Activated CD4-positive, alpha-beta T cell treated with anti-CD3 and anti-CD28 coated beads, Interleukin-2, amount 50 U/mL, for 1 hour (primary cell): ENCODE measurements around the gene CCDC33.
"Not testable (repeated sequence)": the region's sequence is repeated elsewhere in the genome, so short reads cannot be mapped to it uniquely, and the experiment has no call there.

Experiments
- DNase-seq: peaks from one replicate; pipeline ENCODE4 v3.0.0-alpha.2; 2020

Gene CCDC33

GRCh38 chr15:74338676-74339075 is 102.5 kb downstream of the CCDC33 start:
- DNase-seq: no peak

GRCh38 chr15:74339371-74339770 is 103.2 kb downstream of the CCDC33 start:
- DNase-seq: no peak

- DNase-seq: no peak
These were observed 104.0 kb downstream of the CCDC33 start for GRCh38 chr15:74340150-74340549.

- DNase-seq: no peak
These were observed 107.1 kb downstream of the CCDC33 start for GRCh38 chr15:74343127-74343796.

GRCh38 chr15:74343797-74344127 is 107.6 kb downstream of the CCDC33 start:
- DNase-seq: no peak

- no peak for DNase-seq
These were observed 108.9 kb downstream of the CCDC33 start for GRCh38 chr15:74345051-74345450.

- no peak for DNase-seq
These were observed 111.7 kb downstream of the CCDC33 start for GRCh38 chr15:74347757-74348250.

GRCh38 chr15:74349241-74349778 is 113.2 kb downstream of the CCDC33 start:
- no peak for DNase-seq

- DNase-seq: no peak
These were observed 114.5 kb downstream of the CCDC33 start for GRCh38 chr15:74350295-74351275.

GRCh38 chr15:74351670-74352069 is 115.5 kb downstream of the CCDC33 start:
- DNase-seq: no peak

GRCh38 chr15:74352393-74352910 is 116.3 kb downstream of the CCDC33 start:
- no peak for DNase-seq

GRCh38 chr15:74353992-74354391 is 117.9 kb downstream of the CCDC33 start:
- DNase-seq: not testable (repeated sequence)

- not testable (repeated sequence) for DNase-seq
These were observed 119.9 kb downstream of the CCDC33 start for GRCh38 chr15:74356050-74356449.

- DNase-seq: not testable (repeated sequence)
These were observed 121.4 kb downstream of the CCDC33 start for GRCh38 chr15:74357514-74357913.

GRCh38 chr15:74359376-74359775 is 123.2 kb downstream of the CCDC33 start:
- DNase-seq: not testable (repeated sequence)

- DNase-seq: not testable (repeated sequence)
These were observed 124.7 kb downstream of the CCDC33 start for GRCh38 chr15:74360855-74361254.

- no peak for DNase-seq
These were observed 126.4 kb downstream of the CCDC33 start for GRCh38 chr15:74362482-74362881.

GRCh38 chr15:74364936-74365597 is 128.9 kb downstream of the CCDC33 start:
- no peak for DNase-seq

- DNase-seq: no peak
These were observed 129.7 kb downstream of the CCDC33 start for GRCh38 chr15:74365598-74366445.

- no peak for DNase-seq
These were observed 131.2 kb downstream of the CCDC33 start, which contains the start of gene CYP11A1 for GRCh38 chr15:74367296-74367854. TSS of gene CYP11A1 (minus strand) at chr15:74367646. CDS start at chr15:74367585, 61 bp downstream.

GRCh38 chr15:74368121-74368520 is 132.0 kb downstream of the CCDC33 start:
- no peak for DNase-seq
